K562 (cell line): ENCODE data around the gene TK1. TPM values are rescaled to one million over a fixed set of nuclear protein-coding genes. Genes with fewer than 3 reads are reported as not detected.

Experiments
- BRCA1 ChIP-seq, 2 experiments: fragments of 450-650 bp in 1 of 2; sonication (generic) in 1 of 2; formaldehyde crosslinking in 1 of 2; IDR thresholded peaks; 2 replicates each; pipeline versions ENCODE4 v1.5.0 to v1.6.1; 2017 to 2020; ENCODE audit warnings: mild to moderate bottlenecking in 1 of 2, missing genetic modification reagents in 1 of 2
- DACH1 ChIP-seq: fragments of 450-650 bp; IDR thresholded peaks from 2 replicates; pipeline ENCODE4 v1.6.1; 2018; ENCODE audit not compliant: partially characterized antibody
- GATAD2A ChIP-seq: fragments of 450-650 bp; IDR thresholded peaks from 2 replicates; pipeline ENCODE4 v1.6.1; 2017
- HNRNPUL1 ChIP-seq: fragments of 200-400 bp; formaldehyde crosslinking; IDR thresholded peaks from 2 replicates; pipeline ENCODE4 v1.6.1; 2017; ENCODE audit warnings: low read length
- L3MBTL2 ChIP-seq: fragments of 450-650 bp; IDR thresholded peaks from 2 replicates; pipeline ENCODE4 v1.6.1; 2016; ENCODE audit warnings: mild to moderate bottlenecking, moderate library complexity
- PHB2 ChIP-seq: fragments of 450-650 bp; IDR thresholded peaks from 2 replicates; pipeline ENCODE4 v1.6.1; 2017; ENCODE audit warnings: low read depth
- PHF8 ChIP-seq: fragments of 200-600 bp; sonication (generic); IDR thresholded peaks from 2 replicates; pipeline ENCODE4 v1.6.1; 2012; ENCODE audit warnings: mixed run types, mild to moderate bottlenecking, inconsistent platforms, low read length, moderate library complexity, borderline replicate concordance
- PTBP1 ChIP-seq: fragments of 200-400 bp; formaldehyde crosslinking; IDR thresholded peaks from 2 replicates; pipeline ENCODE4 v1.6.1; 2017; ENCODE audit warnings: low read depth, low read length
- REST ChIP-seq, 2 experiments: fragments of 450-650 bp; formaldehyde crosslinking in 1 of 2; IDR thresholded peaks; 2 replicates each; pipeline versions ENCODE4 v1.4.0 to v1.6.1; 2014 to 2020; ENCODE audit warnings: mild to moderate bottlenecking in 2 of 2, borderline replicate concordance in 1 of 2, low read depth in 1 of 2
- SOX6 ChIP-seq: fragments of 450-650 bp; IDR thresholded peaks from 2 replicates; pipeline ENCODE4 v1.6.1; 2014; ENCODE audit warnings: mild to moderate bottlenecking
- SPI1 ChIP-seq: IDR thresholded peaks from 2 replicates; pipeline ENCODE4 v1.6.1; 2011; ENCODE audit warnings: low read depth, low read length, control low read depth, borderline replicate concordance
- THAP12 ChIP-seq: fragments of 250-450 bp; sonication (Bioruptor Pico); IDR thresholded peaks from 2 replicates; pipeline ENCODE4 v1.9.0; 2021; ENCODE audit warnings: mild to moderate bottlenecking, inconsistent platforms
- ZNF165 ChIP-seq: fragments of 250-450 bp; sonication (Bioruptor Pico); IDR thresholded peaks from 2 replicates; pipeline ENCODE4 v1.4.0; 2020; ENCODE audit warnings: borderline replicate concordance
- ZNF764 ChIP-seq: fragments of 250-450 bp; sonication (Bioruptor Pico); IDR thresholded peaks from 2 replicates; pipeline ENCODE4 v1.4.0; 2020; ENCODE audit warnings: low read depth, mild to moderate bottlenecking, moderate library complexity
- ZNF79 ChIP-seq: fragments of 250-450 bp; sonication (Bioruptor Pico); IDR thresholded peaks from 2 replicates; pipeline ENCODE4 v1.4.0; 2020; ENCODE audit warnings: low read depth, mild to moderate bottlenecking, moderate library complexity
- polyA plus RNA-seq, 8 experiments: library from polyadenylated mRNA; depleted of rRNA in 4 of 8; stranded (reverse) in 5 of 8; unstranded in 3 of 8; fragments of >200 nt; fragmentation: Nextera tagmentation in 2 of 8; fragmentation: Illumina TruSeq in 1 of 8; extraction: Ambion mirVana in 2 of 8; extraction: Trizol in 1 of 8; gene quantifications; 2 replicates each; pipeline versions ENCODE4 v1.2.1 to v1.2.3, GENCODE V29; 2011 to 2014; ENCODE audit warnings: inconsistent platforms in 1 of 8, missing spikeins in 1 of 8
- total RNA-seq, 7 experiments: library from RNA; depleted of rRNA in 6 of 7; stranded (reverse); fragments of >200 nt in 6 of 7; fragmentation: Illumina TruSeq in 2 of 7; extraction: Trizol in 2 of 7; gene quantifications; 2 replicates each; pipeline versions ENCODE4 v1.2.1 to v1.2.3, GENCODE V29; 2011 to 2021; ENCODE audit warnings: low replicate concordance in 1 of 7

TK1 gene
- total and polyA plus RNA-seq, 9 of the 15 experiments (the other 6 are each of a cell fraction or from before 2014, with no cell fraction given) = 8.4 to 280 (median 103) TPM

DNA sequence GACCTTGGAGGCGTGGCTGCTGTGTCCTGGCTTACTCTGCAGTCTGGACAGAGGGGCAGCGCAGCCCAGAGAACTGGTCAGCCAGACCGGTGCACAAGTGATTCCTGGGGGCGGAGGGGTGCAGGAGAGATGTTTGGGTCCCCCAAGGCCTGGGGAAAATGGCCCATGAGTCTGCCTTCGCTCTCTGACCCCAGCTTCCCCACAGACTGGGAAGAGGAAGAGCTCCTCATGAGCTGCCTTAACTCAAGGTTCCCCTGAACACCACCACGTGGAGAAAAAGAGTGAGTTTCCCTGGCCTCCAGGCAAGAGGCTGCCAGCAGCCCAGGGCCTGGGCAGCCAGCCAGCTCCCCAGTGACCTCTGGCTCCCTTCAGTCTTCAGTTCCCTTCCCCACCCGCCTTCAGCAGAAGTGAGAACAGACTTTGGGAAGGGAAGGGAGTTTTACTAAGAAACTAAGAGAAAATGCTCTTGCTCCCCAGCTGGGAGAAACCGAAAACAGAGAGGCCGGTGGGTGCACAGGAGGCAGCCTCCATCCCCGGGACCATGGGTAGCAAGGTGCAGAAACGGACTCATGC lies 42.6 kb downstream of the TK1 start (continued):
- TF ChIP-seq HNRNPUL1 (no peak), DACH1 (no peak), REST (IDR thresholded peaks at IDR 0.05; ENCODE audit: borderline replicate concordance) (0 out of 2 replicates have a peak, but pooled peaks have one; percentile 7), REST (CRISPR knock-in tag; IDR thresholded peaks at IDR 0.05; ENCODE audit: low read depth) (no peak), THAP12 (CRISPR knock-in tag) (no peak), ZNF165 (no peak), SPI1 (peak; percentile 34; the same call in 1 of the 2 replicates), L3MBTL2 (peak; percentile 90), BRCA1 (IDR thresholded peaks at IDR 0.05) (no peak), BRCA1 (CRISPR knock-in tag; IDR thresholded peaks at IDR 0.05) (no peak), PTBP1 (no peak), PHF8 (0 out of 2 replicates have a peak, but pooled peaks have one; percentile 14), GATAD2A (no peak), SOX6 (no peak), ZNF764 (CRISPR knock-in tag) (no peak), PHB2 (no peak), ZNF79 (CRISPR knock-in tag) (no peak)
